Body of pancreas (tissue), 4 donors: ENCODE results near the gene MXRA7. TPM values are rescaled to one million over a fixed set of nuclear protein-coding genes. Genes with fewer than 3 reads are reported as not detected.
"Not testable (repeated sequence)": the region's sequence is repeated elsewhere in the genome, so short reads cannot be mapped to it uniquely, and the experiment has no call there.

Source experiments
- ATAC-seq: fragments of 150-250 bp; one replicate; pipeline ENCODE4 v1.9.1; 2016
- DNase-seq, 4 donors: peaks; one replicate each; pipeline ENCODE4 v3.0.0-alpha.2; 2019
- H3K27ac ChIP-seq, 4 donors: fragments of 200-600 bp; sonication (generic); 1 replicate in 3 of 4; 2 replicates in 1 of 4; pipeline versions ENCODE4 v1.5.1 to v1.6.1; 2016 to 2019; ENCODE audit warnings: mild to moderate bottlenecking in 1 of 4, mixed read lengths in 1 of 4, moderate library complexity in 1 of 4
- H3K27me3 ChIP-seq, 2 donors: fragments of 200-600 bp; sonication (generic); one replicate each; pipeline ENCODE4 v1.6.0; 2016; ENCODE audit warnings: mild to moderate bottlenecking in 1 of 2
- H3K36me3 ChIP-seq, 2 donors: fragments of 200-600 bp; sonication (generic); replicated peaks in 1 of 2; 2 replicates each; pipeline ENCODE4 v1.5.1; 2016; ENCODE audit warnings: low read depth in 2 of 2; ENCODE audit not compliant: insufficient read depth in 1 of 2
- H3K4me1 ChIP-seq: fragments of 200-600 bp; sonication (generic); one replicate; pipeline ENCODE4 v1.6.0; 2016
- H3K4me3 ChIP-seq, 2 donors: fragments of 200-600 bp; sonication (generic); 1 replicate in 1 of 2; 2 replicates in 1 of 2; pipeline ENCODE4 v1.5.1; 2016 to 2019
- H3K9me3 ChIP-seq, 3 donors: fragments of 200-600 bp; sonication (generic); 1 replicate in 2 of 3; 2 replicates in 1 of 3; pipeline ENCODE4 v1.5.1; 2016
- CTCF ChIP-seq, 7 experiments: fragments of 450-650 bp in 4 of 7; fragments of 200-600 bp in 3 of 7; sonication (generic) in 3 of 7; IDR thresholded peaks; one replicate each; pipeline ENCODE4 v1.5.1; 2016 to 2019; ENCODE audit warnings: antibody characterized with exemption in 7 of 7
- POLR2A ChIP-seq, 3 donors: fragments of 450-650 bp; IDR thresholded peaks; one replicate each; pipeline ENCODE4 v1.6.1; 2016; ENCODE audit warnings: antibody characterized with exemption in 3 of 3, mild to moderate bottlenecking in 2 of 3
- WGBS, 2 donors: methylation state at CpG; one replicate each; pipeline ENCODE4 v1.1.5; 2017; 5-methylcytosine and 5-hydroxymethylcytosine counted together
- intact Hi-C: fragments of 100-400 bp; cut with DNase I; formaldehyde crosslinking; loops from one replicate; pipeline ENCODE4 v1.15.1; 2023
- total RNA-seq, 2 donors: library from RNA; depleted of rRNA; stranded (reverse); fragments of >200 nt; gene quantifications; one replicate each; pipeline ENCODE4 v1.1.0, GENCODE V29; 2016

Gene MXRA7
- total RNA-seq, 2 donors from 2014 or later: 71.9 to 87.4 TPM

GRCh38 chr17:76726231-76726775 is 15.5 kb upstream of the MXRA7 start, which contains the start of gene JMJD6:
TSS of gene JMJD6 (minus strand) at chr17:76726606. CDS start at chr17:76726475, 131 bp downstream.
- peak; percentile 96 to 98 (median 96) for DNase-seq
- H3K36me3 ChIP-seq: peaks cover 1 to 15% of the 10 kb centered on the region in 2 donors
- no peaks in the 10 kb centered on the region for H3K27me3 ChIP-seq
- H3K27ac ChIP-seq: peak within 1 kb of the TSS; percentile 96 to 100 (median 100)
- peak within 1 kb of the TSS; percentile 78 to 90 for H3K4me3 ChIP-seq
- TF ChIP-seq CTCF (IDR thresholded peaks at IDR 0.05): peak in 1 of 7 experiments; percentile 4
- TF ChIP-seq POLR2A (IDR thresholded peaks at IDR 0.05): peak; percentile 96 to 99 (median 99)
- peaks cover 66% of the 10 kb centered on the region for H3K4me1 ChIP-seq
- no peaks in the 10 kb centered on the region for H3K9me3 ChIP-seq
- intact Hi-C loops: no loop called here
- peak; percentile 92 for ATAC-seq
- WGBS, 2 donors: 0 to 1% methylated on average over 6 to 58 of the region's 60 CpGs

- peaks cover 62% of the 10 kb centered on the region for H3K4me1 ChIP-seq
- DNase-seq (peak; percentile 84 to 92 (median 90)), ATAC-seq (peak; percentile 60)
- H3K4me3 ChIP-seq: peak overlapping the region; percentile 70 to 90
- peak overlapping the region; percentile 96 to 100 (median 100) for H3K27ac ChIP-seq
- H3K27me3 ChIP-seq: no peaks in the 10 kb centered on the region
- peaks cover 6 to 19% of the 10 kb centered on the region in 2 donors for H3K36me3 ChIP-seq
- H3K9me3 ChIP-seq: no peaks in the 10 kb centered on the region
- intact Hi-C loops: no loop called here
- TF ChIP-seq CTCF (IDR thresholded peaks at IDR 0.05) (no peak), POLR2A (IDR thresholded peaks at IDR 0.05) (no peak)
- WGBS, 2 donors: 1 to 2% methylated on average over 20 to 38 of the region's 38 CpGs
Observed at GRCh38 chr17:76725580-76726230, 14.9 kb upstream of the MXRA7 start.

- no peak for ATAC-seq
- intact Hi-C loops: no loop called here
Observed at GRCh38 chr17:76723812-76724211, 13.0 kb upstream of the MXRA7 start.

GRCh38 chr17:76722977-76723376 is 12.2 kb upstream of the MXRA7 start:
- DNase-seq, ATAC-seq, H3K4me3 ChIP-seq, H3K27ac ChIP-seq, H3K9me3 ChIP-seq, H3K27me3 ChIP-seq, intact Hi-C loops: not testable (repeated sequence)
- peaks cover 47% of the 10 kb centered on the region for H3K4me1 ChIP-seq
- 96 to 100% methylated on average over 7 to 8 of the region's 8 CpGs for WGBS, 2 donors
- peaks cover 17 to 45% of the 10 kb centered on the region in 2 donors for H3K36me3 ChIP-seq

More at GRCh38 chr17:76723812-76724211, 13.0 kb upstream of the MXRA7 start:
- peaks cover 12 to 37% of the 10 kb centered on the region in 2 donors for H3K36me3 ChIP-seq
- no peak overlapping the region for H3K4me3 ChIP-seq
- no peak for DNase-seq
- peaks cover 54% of the 10 kb centered on the region for H3K4me1 ChIP-seq
- H3K9me3 ChIP-seq: no peaks in the 10 kb centered on the region
- no peaks in the 10 kb centered on the region for H3K27me3 ChIP-seq
- TF ChIP-seq POLR2A (IDR thresholded peaks at IDR 0.05) (no peak), CTCF (IDR thresholded peaks at IDR 0.05) (no peak)
- no peak overlapping the region for H3K27ac ChIP-seq
- WGBS, 2 donors: 90 to 94% methylated on average over 9 of the region's 9 CpGs

- Histone ChIP-seq H3K4me3 (no peak overlapping the region), H3K27ac (no peak overlapping the region), H3K4me1 (peaks cover 40% of the 10 kb centered on the region), H3K9me3 (no peaks in the 10 kb centered on the region), H3K36me3 (peaks cover 17 to 46% of the 10 kb centered on the region in 2 donors), H3K27me3 (no peaks in the 10 kb centered on the region)
- 90 to 91% methylated on average over 8 of the region's 8 CpGs for WGBS, 2 donors
- TF ChIP-seq CTCF (IDR thresholded peaks at IDR 0.05): no peak
- TF ChIP-seq POLR2A (IDR thresholded peaks at IDR 0.05): no peak
- intact Hi-C loops: no loop called here
- no peak for ATAC-seq
- no peak for DNase-seq
Observed at GRCh38 chr17:76722279-76722678, 11.5 kb upstream of the MXRA7 start.
